Gastroesophageal sphincter (tissue), 4 donors: ENCODE data around the gene SUPV3L1. TPM values are rescaled to one million over a fixed set of nuclear protein-coding genes. Genes with fewer than 3 reads are reported as not detected.
"Not testable (repeated sequence)": the region's sequence is repeated elsewhere in the genome, so short reads cannot be mapped to it uniquely, and the experiment has no call there.

Experiments used
- ATAC-seq: fragments of 150-250 bp; one replicate; pipeline ENCODE4 v1.9.1; 2016; ENCODE audit warnings: mild to moderate bottlenecking, moderate library complexity
- H3K27ac ChIP-seq, 4 donors: fragments of 200-600 bp; sonication (generic) in 3 of 4; 1 replicate in 3 of 4; 2 replicates in 1 of 4; pipeline ENCODE4 v1.5.1; 2016 to 2019
- H3K27me3 ChIP-seq: fragments of 200-600 bp; sonication (generic); one replicate; pipeline ENCODE4 v1.5.1; 2019
- H3K36me3 ChIP-seq, 2 donors: fragments of 200-600 bp; sonication (generic); one replicate each; pipeline ENCODE4 v1.5.1; 2019; ENCODE audit warnings: control low read depth in 1 of 2
- H3K4me1 ChIP-seq, 3 donors: fragments of 200-600 bp; sonication (generic); 1 replicate in 2 of 3; 2 replicates in 1 of 3; pipeline ENCODE4 v1.5.1; 2016 to 2019; ENCODE audit warnings: control low read depth in 2 of 3
- H3K4me3 ChIP-seq, 2 donors: fragments of 200-600 bp; sonication (generic); one replicate each; pipeline ENCODE4 v1.5.1; 2019; ENCODE audit warnings: mild to moderate bottlenecking in 1 of 2, moderate library complexity in 1 of 2
- H3K9me3 ChIP-seq, 3 donors: fragments of 200-600 bp; sonication (generic); one replicate each; pipeline ENCODE4 v1.5.1; 2017 to 2019; ENCODE audit warnings: control low read depth in 2 of 3
- CTCF ChIP-seq, 4 experiments: fragments of 200-600 bp in 2 of 4; fragments of 450-650 bp in 2 of 4; sonication (generic) in 1 of 4; IDR thresholded peaks; one replicate each; pipeline ENCODE4 v1.5.1; 2017 to 2019; ENCODE audit warnings: antibody characterized with exemption in 4 of 4, mild to moderate bottlenecking in 2 of 4, moderate library complexity in 2 of 4
- EP300 ChIP-seq: sonication (generic); formaldehyde crosslinking; IDR thresholded peaks from one replicate; pipeline ENCODE4 v1.6.1; 2017; ENCODE audit warnings: antibody characterized with exemption, mild to moderate bottlenecking
- POLR2A ChIP-seq, 2 donors: fragments of 450-650 bp; IDR thresholded peaks; one replicate each; pipeline ENCODE4 v1.6.1; 2017; ENCODE audit warnings: antibody characterized with exemption in 2 of 2, mild to moderate bottlenecking in 2 of 2, moderate library complexity in 1 of 2
- POLR2AphosphoS5 ChIP-seq: sonication (generic); formaldehyde crosslinking; IDR thresholded peaks from one replicate; pipeline ENCODE4 v1.6.1; 2017; ENCODE audit warnings: antibody characterized with exemption
- WGBS, 2 donors: methylation state at CpG; one replicate each; pipeline ENCODE4 v1.1.5; 2018; ENCODE audit warnings: low coverage in 1 of 2; 5-methylcytosine and 5-hydroxymethylcytosine counted together
- total RNA-seq, 4 donors: library from RNA; depleted of rRNA; stranded (reverse); fragments of >200 nt; gene quantifications; one replicate each; pipeline ENCODE4 v1.1.0, GENCODE V29; 2016

SUPV3L1 gene
- total RNA-seq, 4 donors from 2014 or later = 18.2 to 20.9 (median 19.8) TPM

- Histone ChIP-seq H3K4me1 (no peaks in the 10 kb centered on the region), H3K36me3 (no peaks in the 10 kb centered on the region), H3K9me3 (no peaks in the 10 kb centered on the region), H3K4me3 (no peak overlapping the region), H3K27me3 (no peaks in the 10 kb centered on the region), H3K27ac (no peak overlapping the region)
- WGBS, 2 donors = 100% methylated on average over 1 of the region's 5 CpGs; no CpG with 5 or more reads in 1 of the 2 donors
- TF ChIP-seq EP300 = no peak
- TF ChIP-seq POLR2AphosphoS5 = no peak
- no peak for TF ChIP-seq CTCF (IDR thresholded peaks at IDR 0.05)
- TF ChIP-seq POLR2A (IDR thresholded peaks at IDR 0.05) = no peak
- no peak for ATAC-seq
Measured at GRCh38 chr10:69246036-69246435, 66.0 kb downstream of the SUPV3L1 start.

- Histone ChIP-seq H3K36me3 (no peaks in the 10 kb centered on the region), H3K27ac (no peak overlapping the region), H3K27me3 (no peaks in the 10 kb centered on the region), H3K9me3 (no peaks in the 10 kb centered on the region), H3K4me1 (no peaks in the 10 kb centered on the region), H3K4me3 (no peak overlapping the region)
- no peak for ATAC-seq
- 78 to 93% methylated on average over 3 to 9 of the region's 14 CpGs for WGBS, 2 donors
- TF ChIP-seq POLR2AphosphoS5 (no peak), CTCF (IDR thresholded peaks at IDR 0.05) (no peak), POLR2A (IDR thresholded peaks at IDR 0.05) (no peak), EP300 (no peak)
Measured at GRCh38 chr10:69246581-69247312, 66.7 kb downstream of the SUPV3L1 start.

DNA sequence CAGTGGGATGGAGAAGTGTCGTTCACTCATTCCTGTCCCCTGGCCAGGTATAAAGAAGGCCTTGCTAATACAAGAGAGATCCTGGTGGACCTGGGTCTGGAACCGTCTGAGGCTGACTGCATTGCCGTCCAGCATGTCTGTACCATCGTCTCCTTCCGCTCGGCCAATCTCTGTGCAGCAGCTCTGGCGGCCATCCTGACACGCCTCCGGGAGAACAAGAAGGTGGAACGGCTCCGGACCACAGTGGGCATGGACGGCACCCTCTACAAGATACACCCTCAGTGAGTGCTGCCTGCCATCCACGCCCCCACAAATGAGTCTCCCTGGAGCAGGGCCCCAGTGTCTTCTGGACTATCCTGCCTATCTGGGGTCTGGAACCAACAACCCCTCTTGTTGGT, 67.3 kb downstream of the SUPV3L1 start:
- H3K27ac ChIP-seq = no peak overlapping the region
- no peaks in the 10 kb centered on the region for H3K9me3 ChIP-seq
- no peaks in the 10 kb centered on the region for H3K36me3 ChIP-seq
- H3K4me1 ChIP-seq = no peaks in the 10 kb centered on the region
- no peak overlapping the region for H3K4me3 ChIP-seq
- ATAC-seq = no peak
- TF ChIP-seq POLR2AphosphoS5 (no peak), EP300 (no peak), CTCF (IDR thresholded peaks at IDR 0.05) (no peak), POLR2A (IDR thresholded peaks at IDR 0.05) (no peak)
- 95 to 96% methylated on average over 8 to 10 of the region's 13 CpGs for WGBS, 2 donors
- no peaks in the 10 kb centered on the region for H3K27me3 ChIP-seq

- no peak overlapping the region for H3K27ac ChIP-seq
- H3K9me3 ChIP-seq = no peaks in the 10 kb centered on the region
- H3K4me3 ChIP-seq = no peak overlapping the region
- ATAC-seq = no peak
- no peaks in the 10 kb centered on the region for H3K36me3 ChIP-seq
- 76 to 77% methylated on average over 2 to 3 of the region's 24 CpGs for WGBS, 2 donors
- TF ChIP-seq POLR2A (IDR thresholded peaks at IDR 0.05) = no peak
- TF ChIP-seq POLR2AphosphoS5 = no peak
- TF ChIP-seq CTCF (IDR thresholded peaks at IDR 0.05) = no peak
- no peak for TF ChIP-seq EP300
- H3K4me1 ChIP-seq = no peaks in the 10 kb centered on the region
- no peaks in the 10 kb centered on the region for H3K27me3 ChIP-seq
Measured at GRCh38 chr10:69248117-69248730, 68.2 kb downstream of the SUPV3L1 start.

DNA sequence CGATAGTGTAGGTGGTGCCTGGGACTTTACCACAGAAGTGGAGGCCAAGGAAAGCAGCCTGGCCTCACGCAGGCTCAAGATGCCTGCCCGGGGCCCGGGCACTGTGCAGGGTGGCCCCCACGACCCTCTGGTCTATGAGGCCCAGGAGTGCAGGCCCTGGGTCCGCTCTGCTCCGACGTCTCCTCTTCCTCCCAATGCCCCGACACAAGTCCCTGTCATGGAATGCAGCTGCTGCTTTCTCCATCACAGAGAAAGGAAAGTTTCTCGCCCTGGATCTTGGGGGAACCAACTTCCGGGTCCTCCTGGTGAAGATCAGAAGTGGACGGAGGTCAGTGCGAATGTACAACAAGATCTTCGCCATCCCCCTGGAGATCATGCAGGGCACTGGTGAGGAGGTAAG, 70.0 kb downstream of the SUPV3L1 start:
- WGBS, 2 donors = 95 to 100% methylated on average over 1 to 6 of the region's 14 CpGs
- no peak for ATAC-seq
- H3K27ac ChIP-seq = no peak overlapping the region
- no peaks in the 10 kb centered on the region for H3K36me3 ChIP-seq
- no peaks in the 10 kb centered on the region for H3K9me3 ChIP-seq
- no peak overlapping the region for H3K4me3 ChIP-seq
- no peak for TF ChIP-seq POLR2A (IDR thresholded peaks at IDR 0.05)
- TF ChIP-seq CTCF (IDR thresholded peaks at IDR 0.05) = no peak
- no peak for TF ChIP-seq EP300
- TF ChIP-seq POLR2AphosphoS5 = no peak
- H3K27me3 ChIP-seq = no peaks in the 10 kb centered on the region
- no peaks in the 10 kb centered on the region for H3K4me1 ChIP-seq

DNA sequence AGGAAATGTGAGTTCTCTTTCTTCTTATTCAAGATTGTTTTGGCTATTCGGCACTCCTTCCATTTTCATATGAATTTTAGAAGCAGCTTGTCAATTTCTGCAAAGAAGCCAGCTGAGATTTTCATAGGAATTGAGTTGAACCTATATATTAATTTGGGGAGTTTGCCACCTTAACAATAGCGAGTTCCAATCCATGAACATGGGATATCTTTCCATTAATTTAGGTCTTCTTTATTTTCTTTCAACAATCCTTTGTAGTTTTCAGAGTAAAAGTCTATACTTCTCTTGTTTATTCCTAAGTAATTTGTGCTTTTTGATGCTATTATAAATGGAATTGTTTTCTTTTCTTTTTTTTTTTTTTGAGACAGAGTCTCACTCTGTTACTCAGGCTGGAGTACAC, 71.4 kb downstream of the SUPV3L1 start:
- H3K4me3 ChIP-seq, H3K4me1 ChIP-seq, ATAC-seq, H3K9me3 ChIP-seq, H3K27me3 ChIP-seq, H3K36me3 ChIP-seq, H3K27ac ChIP-seq: not testable (repeated sequence)
- WGBS, 2 donors = 97 to 100% methylated on average over 2 of the region's 2 CpGs
